ENCODE results near the gene RNF182.

- TF ChIP-seq, protein P1, sequence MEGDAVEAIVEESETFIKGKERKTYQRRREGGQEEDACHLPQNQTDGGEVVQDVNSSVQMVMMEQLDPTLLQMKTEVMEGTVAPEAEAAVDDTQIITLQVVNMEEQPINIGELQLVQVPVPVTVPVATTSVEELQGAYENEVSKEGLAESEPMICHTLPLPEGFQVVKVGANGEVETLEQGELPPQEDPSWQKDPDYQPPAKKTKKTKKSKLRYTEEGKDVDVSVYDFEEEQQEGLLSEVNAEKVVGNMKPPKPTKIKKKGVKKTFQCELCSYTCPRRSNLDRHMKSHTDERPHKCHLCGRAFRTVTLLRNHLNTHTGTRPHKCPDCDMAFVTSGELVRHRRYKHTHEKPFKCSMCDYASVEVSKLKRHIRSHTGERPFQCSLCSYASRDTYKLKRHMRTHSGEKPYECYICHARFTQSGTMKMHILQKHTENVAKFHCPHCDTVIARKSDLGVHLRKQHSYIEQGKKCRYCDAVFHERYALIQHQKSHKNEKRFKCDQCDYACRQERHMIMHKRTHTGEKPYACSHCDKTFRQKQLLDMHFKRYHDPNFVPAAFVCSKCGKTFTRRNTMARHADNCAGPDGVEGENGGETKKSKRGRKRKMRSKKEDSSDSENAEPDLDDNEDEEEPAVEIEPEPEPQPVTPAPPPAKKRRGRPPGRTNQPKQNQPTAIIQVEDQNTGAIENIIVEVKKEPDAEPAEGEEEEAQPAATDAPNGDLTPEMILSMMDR (conservative IDR thresholded peaks at IDR 0.05 in 1 of 2, IDR thresholded peaks at IDR 0.05 in 1 of 2; ENCODE audit: low read depth in 1 of 2, low read length in 2 of 2) = no peak
- no peak for TF ChIP-seq EZH2 (IDR thresholded peaks at IDR 0.05; ENCODE audit: low read length, missing control alignments)
These were observed 66.6 kb downstream of the RNF182 start for GRCh38 chr6:13991393-13991792.
